Measurements from ENCODE around the gene TMOD1.
"Not testable (repeated sequence)": the region's sequence is repeated elsewhere in the genome, so short reads cannot be mapped to it uniquely, and the experiment has no call there.

TMOD1 gene

GRCh38 chr9:97484134-97484533, 17.3 kb upstream of the TMOD1 start:
- H3K27ac Mint-ChIP-seq = no peak overlapping the region
- H3K4me3 Mint-ChIP-seq = no peak overlapping the region
- H3K36me3 Mint-ChIP-seq = peaks cover 38% of the 10 kb centered on the region
- H3K4me1 Mint-ChIP-seq = no peaks in the 10 kb centered on the region
- H3K9me3 Mint-ChIP-seq = no peaks in the 10 kb centered on the region
- ATAC-seq (no peak), DNase-seq (ENCODE audit: low spot score in 2 of 2) (no peak)

GRCh38 chr9:97487107-97487506, 14.4 kb upstream of the TMOD1 start:
- Mint-ChIP-seq H3K4me3 (no peak overlapping the region), H3K36me3 (peaks cover 36% of the 10 kb centered on the region), H3K4me1 (no peaks in the 10 kb centered on the region), H3K27ac (no peak overlapping the region), H3K9me3 (no peaks in the 10 kb centered on the region)
- DNase-seq (ENCODE audit: low spot score in 2 of 2) (no peak), ATAC-seq (no peak)

- DNase-seq (ENCODE audit: low spot score in 2 of 2) (no peak), ATAC-seq (no peak)
- H3K27ac Mint-ChIP-seq = no peak overlapping the region
- no peaks in the 10 kb centered on the region for H3K4me1 Mint-ChIP-seq
- H3K9me3 Mint-ChIP-seq = no peaks in the 10 kb centered on the region
- H3K36me3 Mint-ChIP-seq = peaks cover 28% of the 10 kb centered on the region
- no peak overlapping the region for H3K4me3 Mint-ChIP-seq
These were observed 13.6 kb upstream of the TMOD1 start for GRCh38 chr9:97487861-97488260.

GRCh38 chr9:97491216-97491999, 10.1 kb upstream of the TMOD1 start:
- H3K9me3 Mint-ChIP-seq = no peaks in the 10 kb centered on the region
- H3K27ac Mint-ChIP-seq = peak overlapping the region; percentile 5
- ATAC-seq = no peak
- no peak for DNase-seq (ENCODE audit: low spot score in 2 of 2)
- no peak overlapping the region for H3K4me3 Mint-ChIP-seq
- H3K4me1 Mint-ChIP-seq = no peaks in the 10 kb centered on the region
- H3K36me3 Mint-ChIP-seq = peaks cover 13% of the 10 kb centered on the region

DNA sequence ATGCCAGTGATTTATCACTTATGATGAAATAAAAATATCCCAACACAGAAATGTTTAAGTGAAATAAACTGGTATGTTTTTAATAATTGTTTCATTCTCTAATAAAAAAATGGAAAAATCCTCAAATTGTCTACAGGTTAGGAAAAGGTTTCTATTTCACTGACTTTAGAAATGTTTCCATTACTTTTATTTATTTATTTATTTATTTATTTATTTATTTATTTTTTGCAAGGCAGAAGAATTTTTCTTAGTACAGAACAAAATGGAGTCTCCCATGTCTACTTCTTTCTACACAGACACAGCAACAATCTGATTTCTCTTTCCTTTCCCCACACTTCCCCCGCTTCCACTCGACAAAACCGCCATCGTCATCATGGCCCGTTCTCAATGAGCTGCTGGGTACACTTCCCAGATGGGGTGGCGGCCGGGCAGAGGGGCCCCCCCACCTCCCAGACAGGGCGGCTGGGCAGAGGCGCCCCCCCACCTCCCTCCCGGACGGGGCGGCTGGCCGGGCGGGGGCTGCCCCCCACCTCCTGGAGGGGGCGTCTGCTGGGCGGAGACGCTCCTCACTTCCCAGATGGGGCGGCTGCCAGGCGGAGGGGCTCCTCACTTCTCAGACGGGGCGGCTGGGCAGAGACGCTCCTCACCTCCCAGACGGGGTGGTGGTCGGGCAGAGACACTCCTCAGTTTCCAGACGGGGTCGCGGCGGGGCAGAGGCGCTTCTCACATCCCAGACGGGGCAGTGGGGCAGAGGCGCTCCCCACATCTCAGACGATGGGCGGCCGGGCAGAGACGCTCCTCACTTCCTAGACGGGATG, 3.7 kb upstream of the TMOD1 start:
- DNase-seq (ENCODE audit: low spot score in 2 of 2); H3K36me3 Mint-ChIP-seq; ATAC-seq; H3K9me3 Mint-ChIP-seq; H3K4me1 Mint-ChIP-seq; H3K27ac Mint-ChIP-seq; H3K4me3 Mint-ChIP-seq: not testable (repeated sequence)

GRCh38 chr9:97498846-97499245, 2.6 kb upstream of the TMOD1 start:
- H3K36me3 Mint-ChIP-seq; DNase-seq (ENCODE audit: low spot score in 2 of 2); ATAC-seq; H3K27ac Mint-ChIP-seq; H3K4me3 Mint-ChIP-seq; H3K9me3 Mint-ChIP-seq: not testable (repeated sequence)
- H3K4me1 Mint-ChIP-seq = peaks cover 17% of the 10 kb centered on the region

GRCh38 chr9:97500263-97500662, 1.2 kb upstream of the TMOD1 start:
- no peaks in the 10 kb centered on the region for H3K9me3 Mint-ChIP-seq
- ATAC-seq = no peak

GRCh38 chr9:97500765-97501176, 695 bp upstream of the TMOD1 start:
- H3K36me3 Mint-ChIP-seq = no peaks in the 10 kb centered on the region
- no peaks in the 10 kb centered on the region for H3K9me3 Mint-ChIP-seq
- H3K4me1 Mint-ChIP-seq = peaks cover 24% of the 10 kb centered on the region
- no peak for ATAC-seq
- H3K27ac Mint-ChIP-seq = no peak overlapping the region
- DNase-seq (ENCODE audit: low spot score in 2 of 2) = no peak
- peak overlapping the region; percentile 70 for H3K4me3 Mint-ChIP-seq

More at GRCh38 chr9:97500263-97500662, 1.2 kb upstream of the TMOD1 start:
- Mint-ChIP-seq H3K4me3 (peak overlapping the region; percentile 70), H3K36me3 (no peaks in the 10 kb centered on the region), H3K27ac (no peak overlapping the region), H3K4me1 (peaks cover 24% of the 10 kb centered on the region)
- no peak for DNase-seq (ENCODE audit: low spot score in 2 of 2)

DNA sequence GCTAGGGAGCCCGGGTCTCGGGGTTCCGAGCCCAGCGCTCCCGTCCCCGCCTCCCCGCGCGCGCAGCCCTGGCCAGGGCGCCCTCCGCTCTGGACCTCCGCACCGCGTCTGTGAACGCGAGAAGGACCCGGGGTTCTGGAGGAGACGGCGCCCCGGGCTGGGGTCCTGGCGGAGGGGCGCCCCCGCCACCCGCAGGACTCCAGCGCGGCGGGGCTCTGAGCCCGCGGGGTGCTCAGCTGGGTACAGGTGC, 431 bp downstream of the TMOD1 start:
- Mint-ChIP-seq H3K27ac (no peak overlapping the region), H3K36me3 (no peaks in the 10 kb centered on the region), H3K4me3 (peak overlapping the region; percentile 70), H3K9me3 (no peaks in the 10 kb centered on the region), H3K4me1 (peaks cover 24% of the 10 kb centered on the region)
- DNase-seq (ENCODE audit: low spot score in 2 of 2) (no peak), ATAC-seq (peak; percentile 48)

DNA sequence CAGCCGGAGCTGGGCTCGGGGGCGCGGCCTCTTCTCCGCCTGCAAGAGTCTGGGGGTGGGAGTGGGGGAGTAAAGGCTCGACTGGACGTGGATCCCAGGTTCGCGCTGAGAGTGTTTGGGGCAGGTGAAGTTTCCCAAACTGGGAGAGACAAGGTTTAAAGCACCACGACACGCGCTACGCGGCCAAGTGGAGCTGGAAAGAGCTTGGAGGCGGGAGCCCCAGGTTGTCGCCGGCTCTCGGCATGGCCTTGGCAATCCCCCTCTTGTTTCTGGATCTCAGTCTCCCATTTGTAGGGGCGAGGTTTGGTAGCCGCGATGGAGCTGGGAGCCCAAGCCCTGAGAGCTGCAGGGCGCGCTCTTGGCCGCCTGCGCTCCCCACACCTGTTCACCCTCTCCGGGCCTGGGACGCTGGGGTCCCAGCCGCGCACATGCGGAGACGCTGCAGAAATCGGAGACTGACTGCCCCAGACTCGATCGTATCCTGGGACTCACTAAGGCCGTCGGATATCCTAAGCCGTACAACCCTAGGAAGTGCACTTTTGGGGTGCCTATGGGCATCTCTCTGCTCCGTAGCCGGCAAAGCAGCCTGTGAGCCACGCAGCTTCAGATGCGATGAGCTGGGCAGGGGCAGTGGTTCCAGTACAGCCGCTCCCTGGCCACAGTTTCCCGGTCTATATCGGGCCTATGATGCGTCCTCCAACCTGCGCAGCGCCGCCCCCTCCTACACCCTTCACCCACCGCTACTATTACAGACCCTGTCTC, 937 bp downstream of the TMOD1 start:
- Mint-ChIP-seq H3K36me3 (no peaks in the 10 kb centered on the region), H3K27ac (no peak overlapping the region), H3K4me1 (peaks cover 24% of the 10 kb centered on the region), H3K9me3 (no peaks in the 10 kb centered on the region), H3K4me3 (peak overlapping the region; percentile 70)
- DNase-seq (ENCODE audit: low spot score in 2 of 2) (no peak), ATAC-seq (peak; percentile 35)

GRCh38 chr9:97502984-97503861, 1.8 kb downstream of the TMOD1 start:
- no peak for DNase-seq (ENCODE audit: low spot score in 2 of 2)
- no peak for ATAC-seq
- H3K4me1 Mint-ChIP-seq = peaks cover 24% of the 10 kb centered on the region
- H3K4me3 Mint-ChIP-seq = peak overlapping the region; percentile 70
- H3K27ac Mint-ChIP-seq = no peak overlapping the region
- H3K9me3 Mint-ChIP-seq = no peaks in the 10 kb centered on the region
- no peaks in the 10 kb centered on the region for H3K36me3 Mint-ChIP-seq

- ATAC-seq (no peak), DNase-seq (ENCODE audit: low spot score in 2 of 2) (no peak)
- no peaks in the 10 kb centered on the region for H3K36me3 Mint-ChIP-seq
- peak overlapping the region; percentile 70 for H3K4me3 Mint-ChIP-seq
- H3K27ac Mint-ChIP-seq = no peak overlapping the region
- H3K9me3 Mint-ChIP-seq = no peaks in the 10 kb centered on the region
- H3K4me1 Mint-ChIP-seq = peaks cover 24% of the 10 kb centered on the region
These were observed 2.4 kb downstream of the TMOD1 start for GRCh38 chr9:97503862-97504210.

DNA sequence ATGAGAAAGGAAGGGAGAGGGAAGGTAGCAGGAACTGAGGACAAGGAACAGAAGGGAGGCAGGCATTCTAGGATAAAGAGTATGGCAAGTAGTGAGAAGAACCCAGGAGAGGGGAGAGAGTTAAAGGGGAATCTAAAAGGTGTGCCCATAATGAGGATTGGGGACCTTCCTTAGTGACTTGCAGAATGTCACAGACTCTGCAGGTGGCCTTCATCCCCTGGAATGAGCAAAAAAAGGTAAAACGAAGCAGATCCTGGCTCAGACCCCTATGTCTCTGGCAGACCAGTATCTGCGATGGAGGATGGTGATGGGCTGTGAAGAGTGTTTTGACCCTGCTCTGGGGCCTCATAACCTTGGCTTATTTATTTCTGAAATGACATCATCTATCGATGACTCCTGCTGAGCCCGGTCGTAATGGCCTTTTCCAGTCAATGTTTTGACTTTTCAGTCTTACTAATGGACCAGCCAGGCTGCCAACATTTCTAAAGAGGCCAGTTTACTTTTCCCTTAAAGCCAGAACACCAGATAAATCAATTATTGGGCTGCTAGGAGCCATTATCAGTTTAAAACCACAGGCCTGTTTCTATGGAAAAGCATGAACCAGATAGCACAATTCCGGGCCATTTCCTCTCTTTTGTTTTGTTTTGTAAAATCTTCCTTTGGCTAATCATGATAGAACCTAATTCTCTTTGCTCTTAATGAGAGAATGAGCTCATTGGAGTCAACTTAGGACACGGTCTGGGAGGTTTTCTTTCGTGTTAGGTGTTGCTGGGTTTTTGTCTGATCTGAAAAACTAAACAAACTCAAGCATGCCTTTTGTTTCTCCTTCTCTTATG, 3.1 kb downstream of the TMOD1 start:
- ATAC-seq = peak; percentile 53
- Mint-ChIP-seq H3K9me3 (no peaks in the 10 kb centered on the region), H3K4me3 (peak overlapping the region; percentile 70), H3K36me3 (no peaks in the 10 kb centered on the region), H3K4me1 (peaks cover 24% of the 10 kb centered on the region), H3K27ac (no peak overlapping the region)
- DNase-seq (ENCODE audit: low spot score in 2 of 2) = no peak

- H3K9me3 Mint-ChIP-seq = no peaks in the 10 kb centered on the region
- DNase-seq (ENCODE audit: low spot score in 2 of 2) (no peak), ATAC-seq (no peak)
- peaks cover 29% of the 10 kb centered on the region for H3K4me1 Mint-ChIP-seq
- H3K27ac Mint-ChIP-seq = no peak overlapping the region
- no peak overlapping the region for H3K4me3 Mint-ChIP-seq
- peaks cover 5% of the 10 kb centered on the region for H3K36me3 Mint-ChIP-seq
These were observed 4.4 kb downstream of the TMOD1 start for GRCh38 chr9:97505845-97506244.

All from stimulated activated effector memory CD8-positive, alpha-beta T cell treated with anti-CD3 and anti-CD28 coated beads, Interleukin-12 subunit alpha, Interleukin-12 subunit beta, amount 100 ng/mL, for 72 hours (primary cell).